Adipose tissue (tissue), 3 donors: ENCODE results near the gene ABHD12. TPM values are rescaled to one million over a fixed set of nuclear protein-coding genes. Genes with fewer than 3 reads are reported as not detected.

Source experiments
- H3K27ac ChIP-seq: one replicate; pipeline ENCODE4 v1.5.1; 2013; ENCODE audit warnings: low read depth, low read length
- WGBS, 3 donors: extraction: QIAGEN DNeasy Blood & Tissue Kit; methylation state at CpG; one replicate each; pipeline ENCODE4 v1.1.7; 2013; 5-methylcytosine and 5-hydroxymethylcytosine counted together
- polyA plus RNA-seq, 3 donors: library from polyadenylated mRNA; stranded (reverse); fragments of 200-250 nt; gene quantifications; one replicate each; pipeline ENCODE4 v1.2.3, GENCODE V29; 2013
- donor health status: healthy with polysubstance abuse.
- donor health status: Bipolar disorder and iron deficiency.
- donor health status: healthy.

Gene ABHD12
- polyA plus RNA-seq, 3 donors = 31.0 to 35.7 (median 33.0) TPM

DNA sequence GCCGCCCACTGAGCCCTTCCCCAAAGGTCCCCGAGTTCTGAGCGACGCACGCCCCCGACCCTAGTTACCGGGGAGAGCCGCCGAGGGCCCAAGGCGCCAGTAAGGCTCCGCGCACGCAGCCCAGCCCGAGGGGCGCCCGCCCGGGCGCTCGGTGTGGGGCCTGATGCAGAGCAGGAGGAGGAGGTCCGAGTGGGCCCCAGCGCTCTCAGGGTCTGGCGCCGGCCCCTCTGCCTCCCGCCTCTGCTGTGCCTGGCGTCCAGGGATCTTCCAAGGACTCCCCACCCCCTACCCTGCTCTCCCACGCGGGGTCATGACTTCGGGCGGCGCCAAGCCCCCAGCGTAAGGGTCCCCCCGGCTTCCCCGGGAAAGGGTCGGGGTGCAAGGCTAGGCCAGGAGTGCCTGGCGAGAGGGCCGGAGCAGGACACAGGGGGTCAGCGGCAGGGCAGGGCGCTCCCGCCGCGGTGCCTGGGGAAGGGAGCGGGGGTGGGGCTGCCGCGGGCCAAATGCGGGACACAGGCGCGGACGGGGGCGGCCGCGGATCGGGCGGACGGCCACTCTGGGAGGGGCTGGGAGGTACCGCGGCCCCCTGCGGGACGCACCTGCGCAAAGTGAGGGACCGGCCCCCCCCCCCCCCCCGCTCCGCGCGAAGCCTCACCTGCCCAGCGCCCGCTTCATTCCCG is 637 bp downstream of the ABHD12 start:
- H3K27ac ChIP-seq = no peak overlapping the region
- WGBS, 3 donors = 0% methylated on average over 52 to 66 of the region's 67 CpGs

DNA sequence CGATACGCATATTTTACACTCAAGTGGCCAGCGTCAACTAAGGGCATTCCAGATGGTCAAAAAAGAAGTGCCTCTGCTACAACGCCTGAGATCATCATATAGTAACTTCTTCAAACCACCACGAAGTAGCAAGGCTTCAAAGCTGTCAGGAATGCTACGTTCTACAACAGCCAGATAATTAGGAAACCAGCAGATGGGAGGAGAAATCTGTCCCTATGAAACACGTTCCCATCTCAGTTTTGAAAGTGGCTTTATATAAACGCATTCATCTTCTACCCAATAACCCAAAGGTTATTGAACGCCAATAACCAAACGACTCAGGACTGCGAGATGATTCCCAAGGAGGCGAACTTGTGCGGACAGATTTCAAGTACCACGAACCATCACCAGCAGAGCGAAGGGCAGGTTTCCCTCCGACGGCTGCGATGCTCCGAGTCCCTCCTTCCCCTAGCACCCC is 1.2 kb downstream of the ABHD12 start:
- WGBS, 3 donors = 12 to 20% (median 16%) methylated on average over 19 of the region's 19 CpGs
- H3K27ac ChIP-seq = no peak overlapping the region

DNA sequence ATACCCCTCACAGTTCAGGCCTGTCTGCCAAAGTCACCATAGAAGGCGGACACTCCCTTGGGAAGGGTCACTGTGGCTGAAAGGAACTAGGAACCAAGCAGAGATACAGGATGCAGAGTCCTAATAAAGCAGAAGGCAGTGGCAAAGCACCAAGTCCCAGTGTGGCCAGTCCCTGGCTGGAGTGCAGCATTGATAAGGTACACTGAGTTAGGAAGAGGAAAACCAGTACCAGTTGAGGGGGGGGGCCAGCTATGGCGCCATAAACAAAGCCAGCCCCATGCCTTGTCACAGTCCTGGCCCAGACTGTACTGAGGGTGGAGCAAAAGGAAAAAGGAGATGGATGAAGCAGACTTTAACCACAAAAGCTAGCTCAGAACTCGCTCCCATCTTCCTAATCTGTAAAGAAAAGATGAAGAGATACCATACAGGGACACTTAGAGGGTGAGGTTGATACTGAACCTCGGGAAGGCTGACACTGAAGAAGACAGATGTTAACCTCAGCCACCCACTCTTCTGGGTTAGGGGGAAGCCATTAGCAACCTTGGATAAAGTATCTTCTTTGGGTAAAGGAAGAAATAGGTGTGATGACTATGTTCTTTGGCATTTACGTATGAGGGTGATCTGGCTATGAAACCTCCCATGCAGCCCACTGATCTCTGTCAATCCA is 7.8 kb downstream of the ABHD12 start:
- WGBS, 3 donors = 78 to 85% (median 81%) methylated on average over 5 of the region's 5 CpGs
- H3K27ac ChIP-seq = no peak overlapping the region

DNA sequence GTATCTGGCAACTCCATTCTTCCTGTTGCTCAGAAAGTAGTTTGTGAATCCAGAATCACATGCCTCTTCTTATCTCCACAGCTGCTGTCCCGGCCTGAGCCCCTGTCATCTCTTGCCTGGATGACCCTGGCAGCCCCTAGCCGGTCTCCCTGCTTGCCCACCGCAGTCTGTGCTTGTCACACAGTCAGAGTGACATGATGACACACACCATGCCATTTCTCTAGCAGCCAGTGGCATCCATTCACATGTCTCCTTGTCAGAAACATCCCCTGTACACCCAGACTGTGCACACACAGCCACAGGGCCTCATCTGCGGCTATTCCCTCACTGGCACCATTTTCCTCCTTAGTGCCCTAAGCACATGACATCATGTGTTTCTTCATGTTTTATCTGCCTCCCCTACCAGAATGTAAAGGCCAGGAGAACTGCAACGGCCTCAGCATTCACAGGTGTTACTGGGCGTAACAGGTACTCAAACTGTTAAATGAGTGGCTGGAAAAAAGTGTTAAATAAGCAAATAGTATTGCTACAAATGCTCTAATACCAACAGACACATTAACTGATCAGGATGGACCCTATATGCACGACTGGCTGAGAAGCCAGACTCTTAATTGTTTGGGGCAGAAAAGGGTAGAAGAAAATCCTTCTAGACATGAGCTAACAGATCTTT is 9.6 kb downstream of the ABHD12 start:
- H3K27ac ChIP-seq = no peak overlapping the region
- WGBS, 3 donors = 77 to 95% (median 91%) methylated on average over 7 of the region's 7 CpGs

DNA sequence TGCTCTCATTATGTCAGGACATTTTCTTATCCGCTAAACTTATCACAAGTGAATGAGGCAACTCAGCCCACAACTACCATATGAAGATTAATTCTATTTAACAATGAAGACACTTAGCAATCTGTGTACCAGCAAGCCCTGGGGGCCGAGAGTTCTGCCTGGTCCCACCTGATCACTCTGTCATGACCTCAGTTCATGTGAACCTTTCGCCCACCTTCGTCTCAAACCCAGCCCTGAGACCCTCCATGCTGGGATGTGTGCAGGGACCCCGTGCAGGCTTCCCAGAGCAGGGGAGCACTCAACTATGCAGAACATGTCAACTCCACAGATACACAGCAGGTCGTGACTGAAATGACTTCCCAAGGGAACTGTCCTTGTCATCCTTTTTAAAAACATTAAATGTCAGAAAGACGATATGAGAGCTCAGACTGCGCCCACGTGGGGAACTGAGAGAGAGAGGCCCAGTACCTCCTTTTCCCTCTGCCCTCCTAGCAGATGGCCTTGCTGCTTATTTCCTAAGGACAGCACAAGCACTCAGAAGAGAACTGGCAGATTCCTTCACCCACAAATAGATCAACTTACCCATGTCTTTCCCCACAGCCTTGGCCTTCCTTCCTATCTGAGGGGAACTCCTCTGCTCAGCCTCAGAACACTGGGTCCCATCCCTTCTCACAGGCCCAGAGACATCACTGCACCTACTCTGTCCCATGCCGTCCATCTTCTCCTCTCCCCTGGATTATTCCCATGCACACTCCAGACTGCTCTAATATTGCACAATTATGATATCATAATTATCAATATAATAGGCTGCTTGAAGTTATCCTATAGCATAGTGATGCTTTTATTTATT is 11.5 kb downstream of the ABHD12 start:
- H3K27ac ChIP-seq = no peak overlapping the region
- 75 to 92% (median 91%) methylated on average over 10 of the region's 10 CpGs for WGBS, 3 donors

DNA sequence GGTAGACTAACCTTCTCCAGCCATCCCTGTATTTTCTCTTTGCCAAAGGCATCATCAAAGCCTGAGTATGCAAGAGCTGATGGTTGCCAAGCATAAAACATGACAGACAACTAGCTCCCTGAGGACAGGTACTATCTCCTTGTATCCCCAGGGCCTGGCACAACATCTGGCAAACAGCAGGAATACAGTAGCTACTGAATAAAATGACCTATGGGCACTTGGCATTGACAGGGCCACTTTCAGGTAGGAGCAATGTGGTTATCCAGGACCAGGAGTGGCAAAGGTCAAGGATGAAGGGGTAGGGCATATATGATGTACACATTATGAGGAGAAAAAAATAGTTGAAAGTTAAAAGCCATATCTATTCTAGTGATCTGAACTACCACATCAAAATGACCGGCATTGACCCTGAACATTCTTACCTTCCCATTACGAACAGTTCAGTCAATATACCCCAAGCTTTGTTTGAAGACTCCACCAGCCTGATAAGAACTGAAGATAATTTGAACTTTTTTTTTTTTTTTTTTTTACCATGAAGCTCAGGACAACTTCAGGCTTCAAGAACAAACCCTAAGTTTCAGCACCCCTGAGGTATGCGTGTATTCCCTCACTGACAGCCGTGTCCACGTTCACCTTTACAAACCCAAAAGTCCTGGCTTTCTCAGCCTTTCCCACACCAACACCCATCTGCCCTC is 12.3 kb downstream of the ABHD12 start:
- 57 to 94% (median 94%) methylated on average over 5 of the region's 5 CpGs for WGBS, 3 donors
- H3K27ac ChIP-seq = no peak overlapping the region

DNA sequence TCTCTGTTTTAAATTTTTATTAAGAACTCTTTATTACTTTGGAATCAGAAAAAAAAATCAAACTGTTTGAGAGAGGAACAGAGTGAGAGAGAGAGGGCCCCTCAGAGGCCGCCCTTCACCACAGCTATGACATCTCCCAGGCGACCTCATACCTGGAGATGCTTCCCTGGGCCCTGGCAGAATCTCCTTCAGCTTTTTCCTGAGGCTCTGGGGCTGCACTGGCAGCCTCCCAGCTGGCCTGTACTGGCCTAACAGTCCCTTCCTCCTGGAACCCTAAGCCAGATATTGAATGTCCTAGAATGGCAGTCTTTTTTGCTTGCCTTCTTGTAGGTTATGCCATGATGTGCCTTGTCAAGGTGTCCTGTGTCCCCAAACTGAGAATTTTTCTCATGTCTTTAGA is 13.7 kb downstream of the ABHD12 start:
- WGBS, 3 donors = 84 to 92% (median 85%) methylated on average over 2 of the region's 2 CpGs
- H3K27ac ChIP-seq = no peak overlapping the region

DNA sequence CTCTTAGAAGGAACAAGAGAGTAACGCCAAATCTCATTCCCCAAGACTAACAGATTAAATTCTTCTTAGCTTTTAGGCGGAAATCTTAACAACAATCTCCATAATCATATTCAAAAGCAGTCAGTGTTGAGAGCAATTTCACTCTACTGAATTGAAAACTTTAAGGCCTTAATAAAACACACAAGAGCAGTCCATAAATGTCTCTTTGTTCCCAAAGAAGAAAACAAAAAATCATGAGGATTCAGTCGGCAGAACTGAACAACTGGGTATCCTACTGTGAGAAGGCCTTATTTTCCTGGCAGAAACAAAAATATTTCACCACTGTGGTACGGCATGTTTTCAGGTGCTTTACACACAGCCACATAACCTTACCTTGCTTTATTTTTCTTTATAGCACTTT is 14.4 kb downstream of the ABHD12 start:
- 95 to 97% (median 95%) methylated on average over 4 of the region's 4 CpGs for WGBS, 3 donors

DNA sequence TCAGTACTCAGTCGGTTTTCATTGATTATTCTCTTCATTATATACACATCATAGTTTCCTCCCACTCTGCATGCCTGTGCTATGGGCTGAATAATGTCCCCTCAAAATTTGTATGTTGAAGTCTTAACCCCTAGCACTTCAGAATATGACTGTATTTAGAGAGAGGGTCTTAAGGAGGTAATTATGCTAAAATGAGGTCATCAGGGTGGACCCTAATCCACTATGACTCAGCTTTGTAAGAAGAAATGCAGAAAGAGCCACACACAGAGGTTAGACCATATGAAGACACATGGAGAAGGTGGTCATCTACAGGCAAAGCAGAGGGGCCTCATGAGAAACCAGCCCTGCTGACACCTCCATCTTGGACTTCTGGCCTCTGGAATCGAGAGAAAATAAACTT is 15.8 kb downstream of the ABHD12 start:
- whole genome bisulfite sequencing, 3 donors = 63 to 97% (median 89%) methylated on average over 2 of the region's 2 CpGs
- H3K27ac ChIP-seq = no peak overlapping the region

More for the DNA sequence above, 14.4 kb downstream of the ABHD12 start:
- H3K27ac ChIP-seq = no peak overlapping the region

DNA sequence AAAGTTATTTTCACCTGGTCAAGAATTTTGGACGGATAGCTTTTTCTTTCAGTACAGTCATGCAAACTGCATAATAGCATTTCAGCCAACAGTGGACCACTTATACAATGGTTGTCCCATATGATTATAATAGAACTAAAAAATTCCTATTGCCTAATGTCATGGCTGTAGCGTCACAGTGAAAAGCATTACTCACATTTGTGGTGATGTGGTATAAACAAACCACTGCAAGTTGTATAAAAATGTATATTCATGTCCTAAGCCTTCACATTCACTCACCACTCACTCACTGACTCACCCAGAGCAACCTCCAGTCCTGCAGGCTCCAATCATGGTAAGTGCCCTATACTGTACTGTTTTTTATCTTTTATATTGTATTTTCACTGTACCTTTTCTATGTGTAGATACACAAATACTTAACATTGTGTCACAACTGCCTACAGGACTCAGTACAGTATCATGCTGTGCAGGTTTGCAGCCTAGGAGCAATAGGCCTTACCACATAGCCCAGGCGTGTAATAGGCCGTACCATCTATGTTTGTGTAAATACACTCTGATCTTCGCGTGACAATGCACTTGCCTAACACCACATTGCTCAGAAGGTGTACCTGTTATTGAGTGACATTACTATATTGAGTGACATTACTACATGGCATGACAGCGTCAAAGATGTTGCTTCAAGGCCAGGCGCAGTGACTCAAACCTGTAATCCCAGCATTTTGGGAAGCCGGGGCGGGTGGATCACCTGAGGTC is 17.9 kb downstream of the ABHD12 start:
- WGBS, 3 donors = 95% methylated on average over 10 of the region's 10 CpGs
- H3K27ac ChIP-seq = no peak overlapping the region

DNA sequence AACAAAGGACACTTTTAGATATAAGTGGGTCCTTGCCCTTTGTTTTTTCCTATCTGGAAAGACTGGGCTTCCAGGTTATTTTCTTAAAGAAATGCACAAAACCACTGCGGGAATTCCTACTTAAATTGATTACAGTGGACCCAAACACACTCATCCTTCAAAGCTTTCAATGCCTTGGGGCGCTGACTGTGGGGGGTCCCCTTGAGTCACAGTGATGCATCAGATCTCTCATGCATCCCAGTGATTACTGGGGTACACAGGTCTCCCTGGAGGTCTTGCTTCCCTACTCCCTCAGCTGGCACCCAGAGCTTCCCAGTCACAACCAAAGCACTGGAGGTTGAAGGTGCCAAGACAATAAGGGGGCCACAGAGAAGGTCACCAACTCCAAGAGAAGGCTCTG is 20.7 kb downstream of the ABHD12 start:
- WGBS, 3 donors = 83 to 93% (median 93%) methylated on average over 2 of the region's 2 CpGs
- no peak overlapping the region for H3K27ac ChIP-seq

DNA sequence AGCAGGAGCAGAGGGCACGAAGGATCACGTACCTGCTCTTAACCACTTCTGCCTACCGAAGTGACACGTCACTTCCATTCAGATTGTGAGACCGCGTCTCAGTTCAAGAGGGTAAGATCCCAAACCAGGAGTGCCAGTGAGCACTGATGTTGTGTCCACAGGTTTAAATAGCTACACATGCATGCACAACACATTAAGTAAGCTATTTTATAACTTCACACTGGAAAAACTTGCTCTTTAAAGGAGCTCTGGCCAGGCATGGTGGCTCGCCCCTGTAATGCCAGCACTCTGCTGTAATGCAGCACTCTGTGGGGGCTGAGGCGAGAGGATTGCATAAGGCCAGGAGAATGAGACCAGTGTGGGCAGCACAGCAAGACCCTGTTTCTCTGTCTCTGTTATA is 21.1 kb downstream of the ABHD12 start:
- 81 to 87% (median 84%) methylated on average over 8 of the region's 8 CpGs for WGBS, 3 donors
- H3K27ac ChIP-seq = no peak overlapping the region

DNA sequence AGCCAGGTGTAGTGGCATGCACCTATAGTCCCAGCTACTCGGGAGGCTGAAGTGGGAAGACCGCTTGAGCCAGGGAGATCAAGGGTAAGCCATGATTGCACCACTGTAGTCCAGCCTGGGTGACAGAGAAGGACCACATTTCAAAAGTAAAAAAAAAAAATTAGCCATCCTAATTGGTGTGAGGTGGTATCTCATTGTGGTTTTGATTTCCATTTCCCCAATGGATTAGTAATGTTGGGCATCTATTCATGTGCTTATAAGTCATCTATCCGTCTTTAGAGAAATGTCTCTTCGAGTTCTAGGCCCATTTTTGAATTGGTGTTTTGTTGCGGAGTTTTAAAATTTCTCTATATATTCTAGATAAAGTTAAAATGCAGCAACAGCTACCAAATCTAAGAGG is 21.7 kb downstream of the ABHD12 start:
- no peak overlapping the region for H3K27ac ChIP-seq
- WGBS, 3 donors = 95 to 97% (median 96%) methylated on average over 5 of the region's 5 CpGs

DNA sequence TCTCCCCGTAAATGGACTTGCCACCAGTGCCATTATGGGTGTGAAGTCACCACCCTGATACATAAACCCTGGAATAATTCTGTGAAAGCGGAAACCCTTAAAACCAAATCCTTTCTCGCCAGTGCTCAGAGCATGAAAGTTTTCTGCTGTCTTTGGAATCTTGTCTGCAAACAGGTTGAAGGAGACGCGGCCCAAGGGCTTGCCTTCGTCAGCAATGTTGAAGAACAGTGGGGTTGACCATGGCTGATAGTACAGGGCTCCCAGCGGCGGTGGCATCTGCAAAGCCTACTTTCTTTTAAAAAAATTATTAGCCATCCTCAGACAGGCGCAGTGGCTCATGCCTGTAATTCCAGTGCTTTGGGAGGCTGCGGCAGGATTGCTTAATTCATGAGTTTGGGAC is 22.1 kb downstream of the ABHD12 start:
- no peak overlapping the region for H3K27ac ChIP-seq
- WGBS, 3 donors = 97 to 98% (median 97%) methylated on average over 10 of the region's 10 CpGs

DNA sequence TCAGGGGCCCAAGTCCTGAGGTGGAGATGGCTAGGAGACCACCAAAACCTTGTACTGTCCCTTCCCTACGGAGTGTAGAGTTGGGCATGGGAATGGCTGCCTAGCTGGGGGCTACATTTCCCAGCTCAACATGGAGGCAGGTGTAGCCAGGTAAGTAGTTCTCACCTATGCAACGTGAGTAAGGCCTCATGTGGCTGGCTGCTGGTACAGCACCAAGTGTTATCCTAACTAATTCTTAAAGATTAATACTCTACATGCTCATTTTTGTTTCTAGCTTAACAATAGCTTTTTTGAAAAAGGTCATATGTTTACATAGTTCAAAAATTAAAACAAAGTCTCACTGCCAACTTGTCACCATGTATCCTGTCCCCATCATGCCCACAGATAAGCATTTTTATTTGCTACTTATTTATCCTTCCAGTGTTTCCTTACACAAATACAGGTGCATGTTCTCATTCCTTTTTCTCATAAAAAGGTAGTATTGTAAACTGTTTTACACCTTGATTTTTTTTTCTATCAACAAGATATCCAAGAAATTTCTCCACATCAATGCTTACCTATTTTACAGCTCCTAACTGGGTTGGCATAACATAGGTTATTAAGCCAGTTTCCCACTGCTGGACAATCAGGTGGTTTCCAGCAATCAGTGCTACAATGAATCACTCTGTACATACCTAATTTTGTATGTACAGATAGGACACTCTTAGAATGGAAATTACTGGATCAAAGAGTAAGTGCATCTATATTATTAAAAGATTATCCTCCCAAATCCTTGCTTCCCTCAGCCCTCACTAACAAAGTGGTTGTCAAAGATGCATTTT is 25.5 kb downstream of the ABHD12 start:
- no peak overlapping the region for H3K27ac ChIP-seq
- 51 to 95% (median 92%) methylated on average over 2 of the region's 2 CpGs for WGBS, 3 donors

DNA sequence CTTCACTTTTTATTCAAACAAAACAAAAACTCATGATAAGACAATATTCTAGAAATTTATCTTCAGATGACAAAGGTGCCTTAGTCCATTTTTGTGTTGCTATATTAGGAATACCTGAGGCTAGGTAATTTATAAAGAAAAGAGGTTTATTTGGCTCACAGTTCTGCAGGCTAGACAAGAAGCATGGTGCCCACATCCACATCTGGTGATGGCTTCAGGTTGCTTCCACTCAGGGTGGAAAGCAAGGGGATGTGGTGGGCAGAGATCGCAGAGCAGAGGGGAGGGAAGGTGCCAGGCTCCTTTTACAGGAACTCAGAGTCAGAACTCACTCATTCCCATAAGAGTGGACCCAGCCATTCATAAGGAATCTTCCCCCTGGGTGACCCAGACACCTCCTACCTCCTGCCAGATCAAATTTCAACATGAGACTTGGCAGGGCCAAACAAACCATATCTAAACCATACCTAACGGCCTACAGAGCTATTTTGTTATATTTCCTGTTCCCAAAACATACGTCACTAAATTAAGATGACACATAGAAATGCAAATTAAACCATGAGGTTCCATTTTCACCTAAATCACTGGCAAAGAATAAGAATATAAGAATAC is 26.4 kb downstream of the ABHD12 start:
- WGBS, 3 donors = 54 to 74% (median 69%) methylated on average over 3 of the region's 3 CpGs
- no peak overlapping the region for H3K27ac ChIP-seq
